GM12878 (cell line): ENCODE data around the gene SLC9A7. TPM values are rescaled to one million over a fixed set of nuclear protein-coding genes. Genes with fewer than 3 reads are reported as not detected.

Experiments used
- ATAC-seq: fragments of 200-7000 bp; cut with Tn5 transposase; 3 replicates; pipeline ENCODE4 v1.9.1; 2020; ENCODE audit warnings: mild to moderate bottlenecking, moderate library complexity
- BruUV-seq: library from RNA; stranded (reverse); fragments of 400-500 nt; replicated peaks from 2 replicates; lab custom pipeline; 2021; lab: Mats Ljungman, UMichigan
- CTCF ChIA-PET: fragments of 300-600 bp; sonication (Branson Sonifier 250); formaldehyde crosslinking; extraction: SDS; loops from one replicate; lab custom pipeline; 2021; ENCODE audit warnings: inconsistent platforms; lab: Yijun Ruan, JAX
- POLR2A ChIA-PET: fragments of 350-600 bp; formaldehyde crosslinking; extraction: SDS; loops from one replicate; lab custom pipeline; 2021; ENCODE audit warnings: inconsistent platforms; lab: Charles Lee
- RAD21 ChIA-PET: fragments of 300-600 bp; sonication (Branson Sonifier 250); formaldehyde crosslinking; loops from one replicate; lab custom pipeline; 2023; ENCODE audit warnings: antibody characterized with exemption; ENCODE audit not compliant: unreplicated experiment; lab: Charles Lee
- SMC1A ChIA-PET: fragments of 300-600 bp; sonication (Branson Sonifier 250); formaldehyde crosslinking; loops from one replicate; lab custom pipeline; 2023; ENCODE audit not compliant: unreplicated experiment, uncharacterized antibody; lab: Charles Lee
- DNase-seq: peaks from one replicate; pipeline ENCODE4 v3.0.0-alpha.2; 2011; ENCODE audit warnings: low read depth, low spot score
- FAIRE-seq: peaks from 3 replicates; lab custom pipeline; 2011; peaks lifted over from hg19 to GRCh38; lab: Jason Lieb, UNC
- H2AFZ ChIP-seq: 2 replicates; pipeline ENCODE4 v1.6.0; 2011; ENCODE audit warnings: low read depth, low read length, control low read depth; ENCODE audit not compliant: control insufficient read depth
- H3K27ac ChIP-seq: 2 replicates; pipeline ENCODE4 v1.5.1; 2011; ENCODE audit warnings: control low read depth; ENCODE audit not compliant: control insufficient read depth, insufficient read depth
- H3K27me3 ChIP-seq, 2 experiments: replicated peaks in 1 of 2; 2 replicates each; pipeline versions ENCODE4 v1.6.0 to v1.6.1; 2011; ENCODE audit warnings: low read length in 1 of 2; ENCODE audit not compliant: control insufficient read depth in 2 of 2, insufficient read depth in 2 of 2
- H3K36me3 ChIP-seq, 2 experiments: 2 replicates each; pipeline ENCODE4 v1.5.1; 2011; ENCODE audit warnings: low read length in 1 of 2; ENCODE audit not compliant: control insufficient read depth in 2 of 2, insufficient read depth in 2 of 2
- H3K4me1 ChIP-seq: 2 replicates; pipeline ENCODE4 v1.6.1; 2011; ENCODE audit warnings: mild to moderate bottlenecking, low read length, moderate library complexity, mixed read lengths; ENCODE audit not compliant: control insufficient read depth, insufficient read depth
- H3K4me2 ChIP-seq: 2 replicates; pipeline ENCODE4 v1.6.0; 2011; ENCODE audit warnings: control low read depth; ENCODE audit not compliant: control insufficient read depth, insufficient read depth
- H3K4me3 ChIP-seq: fragments of 200-600 bp; sonication (generic); 2 replicates; pipeline ENCODE4 v1.5.1; 2016
- H3K79me2 ChIP-seq: 2 replicates; pipeline ENCODE4 v1.6.0; 2011; ENCODE audit warnings: low read length; ENCODE audit not compliant: control insufficient read depth, insufficient read depth
- H3K9ac ChIP-seq: 2 replicates; pipeline ENCODE4 v1.8.0; 2011; ENCODE audit warnings: low read length, control low read depth, mixed read lengths; ENCODE audit not compliant: control insufficient read depth, insufficient read depth
- H3K9me3 ChIP-seq: replicated peaks from 3 replicates; pipeline ENCODE4 v1.5.1; 2011; ENCODE audit warnings: mild to moderate bottlenecking, low read length; ENCODE audit not compliant: control insufficient read depth, insufficient read depth
- H4K20me1 ChIP-seq: 2 replicates; pipeline ENCODE4 v1.6.0; 2011; ENCODE audit not compliant: control insufficient read depth, insufficient read depth
- ASH2L ChIP-seq: fragments of 300-600, 200-600 bp; sonication (generic); IDR thresholded peaks from 2 replicates; pipeline ENCODE4 v1.6.1; 2017; ENCODE audit warnings: low read depth, mild to moderate bottlenecking, borderline replicate concordance
- DPF2 ChIP-seq: fragments of 450-650 bp; IDR thresholded peaks from 2 replicates; pipeline ENCODE4 v1.6.1; 2017; ENCODE audit warnings: mild to moderate bottlenecking
- EGR1 ChIP-seq, 2 experiments: IDR thresholded peaks; 1 replicate in 1 of 2; 2 replicates in 1 of 2; pipeline ENCODE4 v1.6.1; 2011 to 2012; ENCODE audit warnings: low read depth in 2 of 2, low read length in 2 of 2, borderline replicate concordance in 1 of 2, mild to moderate bottlenecking in 1 of 2, moderate library complexity in 1 of 2
- FOS ChIP-seq: IDR thresholded peaks from 3 replicates; pipeline ENCODE4 v1.6.1; 2011; ENCODE audit warnings: borderline replicate concordance; ENCODE audit not compliant: insufficient read length; ENCODE audit errors: extremely low read depth
- HSF1 ChIP-seq: fragments of 150-350 bp; IDR thresholded peaks from 2 replicates; pipeline ENCODE4 v1.6.1; 2014; ENCODE audit warnings: mild to moderate bottlenecking, low read depth, low read length
- PAX8 ChIP-seq: fragments of 450-650 bp; IDR thresholded peaks from 2 replicates; pipeline ENCODE4 v1.6.1; 2017; ENCODE audit warnings: mild to moderate bottlenecking, moderate library complexity
- POLR2A ChIP-seq: IDR thresholded peaks from 2 replicates; pipeline ENCODE4 v1.6.1; 2011; ENCODE audit warnings: low read depth, mild to moderate bottlenecking, low read length
- RAD21 ChIP-seq: IDR thresholded peaks from 2 replicates; pipeline ENCODE4 v1.6.1; 2011; ENCODE audit warnings: mild to moderate bottlenecking, low read depth, low read length, moderate library complexity; ENCODE audit not compliant: insufficient read depth
- RCOR1 ChIP-seq: conservative IDR thresholded peaks from 2 replicates; pipeline ENCODE4 v1.6.1; 2012; ENCODE audit warnings: low read depth, low read length, improper control_type of control experiment
- RELA ChIP-seq: fragments of 450-650 bp; IDR thresholded peaks from 2 replicates; pipeline ENCODE4 v1.8.0; 2014; ENCODE audit warnings: borderline replicate concordance; ENCODE audit not compliant: partially characterized antibody
- RFX5 ChIP-seq: IDR thresholded peaks from 2 replicates; pipeline ENCODE4 v1.6.1; 2011; ENCODE audit warnings: low read depth, low read length, improper control_type of control experiment
- SIX5 ChIP-seq: IDR thresholded peaks from 2 replicates; pipeline ENCODE4 v1.6.1; 2011; ENCODE audit warnings: mild to moderate bottlenecking, low read depth, low read length, moderate library complexity; ENCODE audit not compliant: severe bottlenecking
- SMARCA5 ChIP-seq: fragments of 450-650 bp; IDR thresholded peaks from 2 replicates; pipeline ENCODE4 v1.6.1; 2017; ENCODE audit warnings: mild to moderate bottlenecking
- SMC3 ChIP-seq: IDR thresholded peaks from 2 replicates; pipeline ENCODE4 v1.6.1; 2011; ENCODE audit warnings: low read length, improper control_type of control experiment, borderline replicate concordance
- ZBTB4 ChIP-seq: fragments of 450-650 bp; formaldehyde crosslinking; IDR thresholded peaks from 2 replicates; pipeline ENCODE4 v1.4.0; 2022; ENCODE audit warnings: mild to moderate bottlenecking, moderate library complexity
- in situ Hi-C: fragments of 300-500 bp; cut with MboI; formaldehyde crosslinking; loops from 9 replicates; pipeline ENCODE4 v1.14.3; 2018; ENCODE audit warnings: mixed read lengths
- intact Hi-C: fragments of 100-400 bp; cut with micrococcal nuclease; formaldehyde crosslinking; loops from one replicate; pipeline ENCODE4 v1.14.2; 2022; ENCODE audit not compliant: unreplicated experiment
- polyA plus RNA-seq, 11 experiments: library from polyadenylated mRNA; depleted of rRNA in 4 of 11; unstranded in 6 of 11; stranded (reverse) in 5 of 11; fragments of >200 nt; fragmentation: Nextera tagmentation in 4 of 11; fragmentation: Illumina TruSeq in 1 of 11; extraction: Ambion mirVana in 4 of 11; extraction: Trizol in 1 of 11; gene quantifications; 1 replicate in 1 of 11; 2 replicates in 10 of 11; pipeline versions ENCODE4 v1.2.1 to v1.2.3, GENCODE V29; 2011 to 2016; ENCODE audit warnings: inconsistent platforms in 2 of 11, missing spikeins in 2 of 11, low read depth in 1 of 11
- total RNA-seq, 4 experiments: library from RNA; depleted of rRNA in 3 of 4; stranded (reverse); fragments of >200 nt in 3 of 4; fragmentation: Illumina TruSeq in 1 of 4; extraction: Trizol in 1 of 4; gene quantifications; 2 replicates each; pipeline versions ENCODE4 v1.2.1 to v1.2.3, GENCODE V29; 2013 to 2021

The SLC9A7 gene
- total and polyA plus RNA-seq, 10 of the 15 experiments (the other 5 are each of a cell fraction or from before 2014, with no cell fraction given): 5.0 to 62.8 (median 30.5) TPM

- TF ChIP-seq SIX5 (no peak), EGR1 (IDR thresholded peaks at IDR 0.05; ENCODE audit: borderline replicate concordance in 1 of 2, low read depth in 2 of 2, low read length in 2 of 2) (peak in 1 of 2 experiments; percentile 32; a peak in 1 of 3 replicates), RFX5 (no peak), RCOR1 (no peak), FOS (no peak), SMARCA5 (peak; percentile 68; the same call in 1 of the 2 replicates), RAD21 (no peak), ASH2L (no peak)
- TF ChIP-seq, all 136 proteins: peak for 8
Measured at GRCh38 chrX:46571423-46572339, 187.2 kb downstream of the SLC9A7 start (continued).

- Histone ChIP-seq H3K27me3 (no peaks in the 10 kb centered on the region), H3K4me2 (no peak overlapping the region), H3K27ac (no peak overlapping the region), H3K9me3 (no peaks in the 10 kb centered on the region), H3K4me3 (no peak overlapping the region), H4K20me1 (no peaks in the 10 kb centered on the region), H2AFZ (no peak overlapping the region), H3K36me3 (no peaks in the 10 kb centered on the region), H3K4me1 (peaks cover 26% of the 10 kb centered on the region), H3K79me2 (peaks cover 3% of the 10 kb centered on the region), H3K9ac (no peak overlapping the region)
- FAIRE-seq (no peak), ATAC-seq (no peak), DNase-seq (no peak)
- no TSS peak for BruUV-seq
- ChIA-PET RAD21 (no interaction called here), CTCF (interaction anchor here (0.7 to 0.8 kb wide), 2 partner anchors 27 to 161 kb away, joined by 3 to 4 read pairs; no protein-coding TSS in a partner anchor), SMC1A (interaction anchor here (0.9 to 1.2 kb wide), 2 partner anchors 10 to 66 kb away, joined by 3 to 5 read pairs; no protein-coding TSS in a partner anchor), POLR2A (no interaction called here)
- in situ Hi-C loops (no loop called here), intact Hi-C loops (loop anchor here (5.0 kb wide), 1 partner anchor 143 kb away; no protein-coding TSS in a partner anchor)
- TF ChIP-seq SMC3: no peak
- no peak for TF ChIP-seq PAX8
- no peak for TF ChIP-seq POLR2A
- no peak for TF ChIP-seq ZBTB4 (CRISPR knock-in tag)
- no peak for TF ChIP-seq FOS
- no peak for TF ChIP-seq HSF1
- TF ChIP-seq RELA: no peak
- TF ChIP-seq DPF2: no peak
- TF ChIP-seq SMARCA5: no peak
Measured at GRCh38 chrX:46569621-46570020, 189.3 kb downstream of the SLC9A7 start.
